Heart right ventricle (tissue), 16 donors: Measurements from ENCODE around the gene FAM53A. TPM values are rescaled to one million over a fixed set of nuclear protein-coding genes. Genes with fewer than 3 reads are reported as not detected.

Source experiments
- ATAC-seq, 8 donors: fragments of 200-7000 bp; cut with Tn5 transposase; one replicate each; pipeline ENCODE4 v1.9.1; 2020; ENCODE audit warnings: mild to moderate bottlenecking in 8 of 8, moderate library complexity in 8 of 8, moderate number of reproducible peaks in 1 of 8
- DNase-seq, 2 donors: peaks; one replicate each; pipeline ENCODE4 v3.0.0-alpha.2; 2020
- H3K27ac ChIP-seq, 10 donors: fragments of 200-600 bp; sonication (generic) in 2 of 10; one replicate each; pipeline versions ENCODE4 v1.5.0 to v1.8.0; 2020 to 2022; ENCODE audit warnings: mild to moderate bottlenecking in 3 of 10
- H3K27me3 ChIP-seq, 7 donors: fragments of 200-600 bp; one replicate each; pipeline ENCODE4 v1.8.0; 2021 to 2022; ENCODE audit warnings: mild to moderate bottlenecking in 2 of 7
- H3K36me3 ChIP-seq, 9 donors: fragments of 200-600 bp; sonication (generic) in 1 of 9; one replicate each; pipeline versions ENCODE4 v1.5.0 to v1.8.0; 2020 to 2022; ENCODE audit warnings: mild to moderate bottlenecking in 2 of 9
- H3K4me1 ChIP-seq, 9 donors: fragments of 200-600 bp; sonication (generic) in 1 of 9; one replicate each; pipeline versions ENCODE4 v1.5.0 to v1.8.0; 2020 to 2022; ENCODE audit warnings: mild to moderate bottlenecking in 4 of 9
- H3K4me3 ChIP-seq, 10 donors: fragments of 200-600 bp; sonication (generic) in 2 of 10; one replicate each; pipeline versions ENCODE4 v1.5.0 to v1.8.0; 2020 to 2022; ENCODE audit warnings: mild to moderate bottlenecking in 7 of 10, moderate library complexity in 2 of 10
- H3K9me3 ChIP-seq, 11 donors: fragments of 200-600 bp in 10 of 11; sonication (generic) in 2 of 11; one replicate each; pipeline versions ENCODE4 v1.5.0 to v1.8.0; 2013 to 2022; ENCODE audit warnings: mild to moderate bottlenecking in 2 of 11, control low read depth in 1 of 11, moderate library complexity in 1 of 11
- WGBS, 2 donors: extraction: QIAGEN DNeasy Blood & Tissue Kit; methylation state at CpG; one replicate each; pipeline ENCODE4 v1.1.7; 2013; ENCODE audit warnings: inconsistent platforms in 1 of 2; 5-methylcytosine and 5-hydroxymethylcytosine counted together
- intact Hi-C, 10 donors: fragments of 100-400 bp; cut with DNase I; formaldehyde crosslinking; loops; one replicate each; pipeline versions ENCODE4 v1.11.1 to v1.14.2; 2022
- polyA plus RNA-seq, 2 donors: library from polyadenylated mRNA; stranded (reverse); fragments of 200-250 nt; gene quantifications; one replicate each; pipeline ENCODE4 v1.2.3, GENCODE V29; 2013
- total RNA-seq, 10 donors: library from RNA; stranded (reverse); fragmentation: NEBNext Ultra II Directional in 3 of 10; extraction: Animal tissue kit (Norgen Biotek cat#: 25700) in 3 of 10; gene quantifications; one replicate each; pipeline versions ENCODE4 v1.2.1 to v1.2.4, GENCODE V29; 2021 to 2023
- TF ChIP-seq, protein P1 (sequence below), 9 donors: fragments of 200-600 bp; sonication (generic) in 2 of 9; IDR thresholded peaks; one replicate each; pipeline versions ENCODE4 v1.5.0 to v1.8.0; 2021 to 2022; ENCODE audit warnings: antibody characterized with exemption in 9 of 9, mild to moderate bottlenecking in 5 of 9, moderate library complexity in 1 of 9
- donor health status: Arrhythmogenic right ventricular cardiomyopathy.
- donor health status: ischemic (EF 13 %, LVEDD 7.1; RV severe dilation, severe dysfunction).
- donor health status: healthy with polysubstance abuse.
- donor health status: DM: no; HTN: yes; CAD: no.
- donor health status: DM: no; HTN: no; CAD: no.
- donor health status: ischemic (EF 25% LVEDD 6.9; RV normal size, moderate dysfunction).
- donor health status: ischemic (EF 25% LVEDD 5.7; RV mildly dilated, moderate dysfunction).
- donor health status: healthy.
- donor health status: DM: yes; HTN: yes; CAD: no.
- donor health status: Ischemic cardiomyopathy.
- donor health status: ischemic (EF 35%, LVEDD 5.7; RV mildly dilated, moderate dysfunction).
- donor health status: nonischemic (EF 11% LVEDD 7.7; RV severe dilation, severe dysfunction).
- donor health status: DM: yes; HTN: yes; CAD: no.
- donor health status: PGD.
- donor health status: ischemic (EF 29% LVEDD 5.4; RV normal size, mild dysfunction).
- donor health status: nonischemic (EF 23%, LVEDD 6.1; RV moderate dilation, normal function).

FAM53A gene
- total and polyA plus RNA-seq, 12 donors = 0.24 to 1.5 (median 0.74) TPM

DNA sequence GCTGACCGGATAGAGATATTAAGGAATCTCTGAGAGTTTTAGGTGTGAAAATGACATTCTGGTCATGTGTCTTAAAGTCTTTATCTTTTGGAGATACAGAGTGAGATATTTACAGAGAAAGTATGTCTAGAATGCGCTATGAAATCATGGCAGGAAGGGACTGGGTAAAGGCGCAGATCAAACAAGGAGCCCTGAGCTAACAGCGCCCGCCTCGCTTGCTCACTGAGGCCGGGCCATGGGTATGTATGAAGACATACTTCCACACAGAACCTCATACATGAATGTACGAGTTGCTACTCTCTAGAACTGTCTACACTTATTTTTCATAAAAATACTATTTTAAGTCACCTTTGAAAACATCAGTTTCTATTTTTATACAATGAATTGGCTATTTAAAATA lies 20.0 kb downstream of the FAM53A start:
- intact Hi-C loops = no loop called here
- TF ChIP-seq, protein P1, sequence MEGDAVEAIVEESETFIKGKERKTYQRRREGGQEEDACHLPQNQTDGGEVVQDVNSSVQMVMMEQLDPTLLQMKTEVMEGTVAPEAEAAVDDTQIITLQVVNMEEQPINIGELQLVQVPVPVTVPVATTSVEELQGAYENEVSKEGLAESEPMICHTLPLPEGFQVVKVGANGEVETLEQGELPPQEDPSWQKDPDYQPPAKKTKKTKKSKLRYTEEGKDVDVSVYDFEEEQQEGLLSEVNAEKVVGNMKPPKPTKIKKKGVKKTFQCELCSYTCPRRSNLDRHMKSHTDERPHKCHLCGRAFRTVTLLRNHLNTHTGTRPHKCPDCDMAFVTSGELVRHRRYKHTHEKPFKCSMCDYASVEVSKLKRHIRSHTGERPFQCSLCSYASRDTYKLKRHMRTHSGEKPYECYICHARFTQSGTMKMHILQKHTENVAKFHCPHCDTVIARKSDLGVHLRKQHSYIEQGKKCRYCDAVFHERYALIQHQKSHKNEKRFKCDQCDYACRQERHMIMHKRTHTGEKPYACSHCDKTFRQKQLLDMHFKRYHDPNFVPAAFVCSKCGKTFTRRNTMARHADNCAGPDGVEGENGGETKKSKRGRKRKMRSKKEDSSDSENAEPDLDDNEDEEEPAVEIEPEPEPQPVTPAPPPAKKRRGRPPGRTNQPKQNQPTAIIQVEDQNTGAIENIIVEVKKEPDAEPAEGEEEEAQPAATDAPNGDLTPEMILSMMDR (IDR thresholded peaks at IDR 0.05) = no peak
- ATAC-seq (no peak), DNase-seq (no peak)
- Histone ChIP-seq H3K27ac (no peak overlapping the region), H3K9me3 (no peaks in the 10 kb centered on the region), H3K4me3 (no peak overlapping the region), H3K4me1 (peaks cover 0 to 7% (median 0%) of the 10 kb centered on the region in 9 donors), H3K36me3 (no peaks in the 10 kb centered on the region), H3K27me3 (no peaks in the 10 kb centered on the region)
- 81 to 84% methylated on average over 8 of the region's 8 CpGs for WGBS, 2 donors

DNA sequence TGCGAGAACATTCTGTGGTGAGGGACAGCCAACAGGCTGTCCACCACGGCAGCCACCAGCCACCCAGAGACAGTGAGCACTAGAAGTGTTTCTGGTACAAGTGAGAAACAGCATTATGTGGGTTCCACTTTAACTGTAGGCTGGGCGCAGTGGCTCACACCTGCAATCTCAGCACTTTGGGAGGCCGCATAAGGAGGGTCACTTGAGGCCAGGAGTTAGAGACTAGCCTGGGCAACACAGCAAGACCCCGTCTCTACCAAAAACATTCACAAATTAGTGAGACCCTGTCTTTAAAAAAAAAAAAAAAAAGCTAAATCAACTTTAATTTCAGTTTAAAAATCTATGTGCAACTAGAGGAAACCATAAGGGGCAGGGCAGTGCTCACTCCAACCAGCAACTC lies 20.6 kb downstream of the FAM53A start:
- H3K9me3 ChIP-seq = no peaks in the 10 kb centered on the region
- ATAC-seq (no peak), DNase-seq (no peak)
- peaks cover 0 to 7% (median 0%) of the 10 kb centered on the region in 9 donors for H3K4me1 ChIP-seq
- H3K27ac ChIP-seq = no peak overlapping the region
- intact Hi-C loops = no loop called here
- no peak overlapping the region for H3K4me3 ChIP-seq
- TF ChIP-seq, protein P1 (IDR thresholded peaks at IDR 0.05) = no peak
- H3K36me3 ChIP-seq = no peaks in the 10 kb centered on the region
- WGBS, 2 donors = 91 to 92% methylated on average over 5 of the region's 5 CpGs
- no peaks in the 10 kb centered on the region for H3K27me3 ChIP-seq

DNA sequence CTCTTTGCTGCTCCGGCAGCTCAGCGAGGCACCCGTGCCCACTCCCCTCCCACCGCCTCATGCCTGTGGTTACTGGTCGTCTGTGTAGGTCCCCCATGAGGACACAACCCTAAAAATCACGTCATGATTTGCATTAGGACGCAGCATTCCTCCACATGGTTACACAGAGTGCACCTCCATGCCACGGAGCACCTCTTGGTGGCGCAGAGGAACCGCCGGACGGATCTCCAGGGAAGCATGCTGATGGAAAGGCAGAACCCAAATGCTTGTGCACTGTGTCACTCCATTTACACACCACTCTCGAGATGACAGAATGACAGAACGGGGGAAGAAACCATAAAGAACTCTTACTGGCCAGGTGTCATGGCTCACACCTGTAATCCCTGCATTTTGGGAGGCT lies 22.4 kb downstream of the FAM53A start:
- Histone ChIP-seq H3K27me3 (no peaks in the 10 kb centered on the region), H3K4me1 (peaks cover 0 to 5% (median 0%) of the 10 kb centered on the region in 9 donors), H3K4me3 (no peak overlapping the region), H3K27ac (no peak overlapping the region), H3K36me3 (no peaks in the 10 kb centered on the region), H3K9me3 (no peaks in the 10 kb centered on the region)
- ATAC-seq (no peak), DNase-seq (no peak)
- TF ChIP-seq, protein P1 (IDR thresholded peaks at IDR 0.05) = no peak
- 89 to 91% methylated on average over 14 of the region's 14 CpGs for WGBS, 2 donors
- intact Hi-C loops = no loop called here

DNA sequence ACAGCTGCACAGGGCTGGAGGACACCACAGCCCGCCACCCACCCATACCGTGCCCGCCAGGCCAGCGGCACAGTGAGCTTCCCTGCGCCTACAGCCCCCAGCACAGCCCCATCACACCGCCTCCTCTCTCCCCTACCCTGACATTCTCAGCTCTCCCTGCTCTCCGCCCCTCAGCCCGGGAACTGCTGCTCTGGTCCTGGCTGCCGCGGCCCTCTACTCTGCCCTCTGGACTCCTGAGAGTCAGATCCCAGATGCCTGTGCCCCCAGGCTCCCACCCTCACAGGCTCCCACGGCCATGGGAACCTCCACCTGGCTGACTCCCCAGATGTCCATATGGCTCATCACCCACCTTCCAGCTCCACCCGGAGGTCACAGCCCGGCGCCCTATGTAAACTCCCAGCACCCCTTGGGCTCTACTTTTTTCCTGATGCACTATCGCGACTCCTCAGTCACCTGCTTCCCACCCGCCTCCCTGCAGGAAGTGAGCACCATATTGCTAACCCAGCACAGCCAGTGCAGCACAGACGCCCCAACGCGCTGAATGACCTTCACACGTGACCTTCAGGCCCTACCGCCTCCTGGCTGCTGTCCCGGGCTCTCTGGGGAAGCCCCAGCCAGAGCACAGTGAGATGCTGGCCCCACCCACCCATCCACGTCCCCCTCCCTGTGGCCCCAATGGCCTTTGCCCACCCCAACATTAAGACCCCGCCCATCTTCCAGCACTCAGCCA lies 23.0 kb downstream of the FAM53A start:
- Histone ChIP-seq H3K36me3 (no peaks in the 10 kb centered on the region), H3K4me1 (no peaks in the 10 kb centered on the region), H3K4me3 (no peak overlapping the region), H3K9me3 (no peaks in the 10 kb centered on the region), H3K27ac (no peak overlapping the region), H3K27me3 (no peaks in the 10 kb centered on the region)
- ATAC-seq = no peak
- no peak for DNase-seq
- intact Hi-C loops = no loop called here
- TF ChIP-seq, protein P1 (IDR thresholded peaks at IDR 0.05) = no peak
- 79% methylated on average over 25 of the region's 25 CpGs for WGBS, 2 donors
